Measurements from ENCODE around the gene HJURP.

- TF ChIP-seq, protein P1, sequence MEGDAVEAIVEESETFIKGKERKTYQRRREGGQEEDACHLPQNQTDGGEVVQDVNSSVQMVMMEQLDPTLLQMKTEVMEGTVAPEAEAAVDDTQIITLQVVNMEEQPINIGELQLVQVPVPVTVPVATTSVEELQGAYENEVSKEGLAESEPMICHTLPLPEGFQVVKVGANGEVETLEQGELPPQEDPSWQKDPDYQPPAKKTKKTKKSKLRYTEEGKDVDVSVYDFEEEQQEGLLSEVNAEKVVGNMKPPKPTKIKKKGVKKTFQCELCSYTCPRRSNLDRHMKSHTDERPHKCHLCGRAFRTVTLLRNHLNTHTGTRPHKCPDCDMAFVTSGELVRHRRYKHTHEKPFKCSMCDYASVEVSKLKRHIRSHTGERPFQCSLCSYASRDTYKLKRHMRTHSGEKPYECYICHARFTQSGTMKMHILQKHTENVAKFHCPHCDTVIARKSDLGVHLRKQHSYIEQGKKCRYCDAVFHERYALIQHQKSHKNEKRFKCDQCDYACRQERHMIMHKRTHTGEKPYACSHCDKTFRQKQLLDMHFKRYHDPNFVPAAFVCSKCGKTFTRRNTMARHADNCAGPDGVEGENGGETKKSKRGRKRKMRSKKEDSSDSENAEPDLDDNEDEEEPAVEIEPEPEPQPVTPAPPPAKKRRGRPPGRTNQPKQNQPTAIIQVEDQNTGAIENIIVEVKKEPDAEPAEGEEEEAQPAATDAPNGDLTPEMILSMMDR (IDR thresholded peaks at IDR 0.05): no peak
- TF ChIP-seq EZH2 (IDR thresholded peaks at IDR 0.05) (no peak), EZH2phosphoT487 (IDR thresholded peaks at IDR 0.05) (no peak)
Observed at GRCh38 chr2:233795735-233796171, 58.6 kb downstream of the HJURP start.

Measured in neural progenitor cell (in vitro differentiated cells).